Tibial nerve (tissue), 4 donors: ENCODE measurements around the gene ALDH8A1. TPM values are rescaled to one million over a fixed set of nuclear protein-coding genes. Genes with fewer than 3 reads are reported as not detected.

Source experiments
- DNase-seq, 2 donors: peaks; one replicate each; pipeline ENCODE4 v3.0.0-alpha.2; 2019; ENCODE audit warnings: low spot score in 2 of 2
- H3K27ac ChIP-seq, 4 donors: fragments of 200-600 bp; sonication (generic) in 3 of 4; one replicate each; pipeline ENCODE4 v1.5.1; 2017 to 2019; ENCODE audit warnings: mild to moderate bottlenecking in 1 of 4
- H3K27me3 ChIP-seq, 2 donors: fragments of 200-600 bp; sonication (generic) in 1 of 2; one replicate each; pipeline versions ENCODE4 v1.5.1 to v1.6.0; 2017 to 2019
- H3K36me3 ChIP-seq, 3 donors: fragments of 200-600 bp; sonication (generic); one replicate each; pipeline ENCODE4 v1.5.1; 2018 to 2019
- H3K4me1 ChIP-seq, 4 donors: fragments of 200-600 bp; sonication (generic) in 3 of 4; one replicate each; pipeline ENCODE4 v1.5.1; 2017 to 2019
- H3K4me3 ChIP-seq, 4 donors: fragments of 200-600 bp; sonication (generic) in 3 of 4; one replicate each; pipeline ENCODE4 v1.5.1; 2017 to 2019; ENCODE audit warnings: mild to moderate bottlenecking in 1 of 4, moderate library complexity in 1 of 4
- H3K9me3 ChIP-seq, 4 donors: fragments of 200-600 bp; sonication (generic) in 3 of 4; one replicate each; pipeline ENCODE4 v1.5.1; 2017 to 2019
- CTCF ChIP-seq, 5 experiments: fragments of 200-600 bp in 3 of 5; fragments of 450-650 bp in 2 of 5; sonication (generic) in 3 of 5; IDR thresholded peaks; one replicate each; pipeline ENCODE4 v1.5.1; 2016 to 2019; ENCODE audit warnings: antibody characterized with exemption in 5 of 5, mild to moderate bottlenecking in 3 of 5, moderate library complexity in 2 of 5
- EP300 ChIP-seq, 2 donors: sonication (generic); formaldehyde crosslinking; IDR thresholded peaks; one replicate each; pipeline ENCODE4 v1.6.1; 2017; ENCODE audit warnings: antibody characterized with exemption in 2 of 2, mild to moderate bottlenecking in 1 of 2
- POLR2A ChIP-seq, 2 donors: fragments of 450-650 bp; IDR thresholded peaks; one replicate each; pipeline ENCODE4 v1.6.1; 2017; ENCODE audit warnings: antibody characterized with exemption in 2 of 2, mild to moderate bottlenecking in 2 of 2, moderate library complexity in 2 of 2
- WGBS, 2 donors: methylation state at CpG; one replicate each; pipeline ENCODE4 v1.1.5; 2018; 5-methylcytosine and 5-hydroxymethylcytosine counted together
- total RNA-seq, 4 donors: library from RNA; depleted of rRNA; stranded (reverse); fragments of >200 nt; gene quantifications; one replicate each; pipeline ENCODE4 v1.1.0, GENCODE V29; 2016

The ALDH8A1 gene
- total RNA-seq, 4 donors from 2014 or later: 0.90 to 4.2 (median 2.3) TPM

DNA sequence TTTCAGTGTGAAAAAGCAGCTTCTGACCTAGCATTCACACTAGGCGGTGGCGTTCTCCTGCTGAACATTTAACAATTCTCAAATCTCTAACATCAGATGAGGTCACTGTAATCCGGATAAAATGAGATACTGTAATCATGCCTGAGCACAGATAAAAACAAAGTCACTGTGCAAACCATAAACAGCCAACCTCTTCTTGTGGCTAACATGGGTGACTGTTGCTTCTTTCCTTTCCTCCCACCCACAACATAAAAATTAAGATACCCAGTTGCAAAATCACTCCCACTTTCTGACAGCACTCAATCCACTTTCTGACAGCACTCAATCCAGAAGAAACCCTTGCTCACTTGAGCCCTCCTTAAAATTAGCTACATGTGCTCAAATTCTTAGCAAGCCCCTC lies 11.5 kb upstream of the ALDH8A1 start:
- Histone ChIP-seq H3K27ac (no peak overlapping the region), H3K9me3 (peaks cover 0 to 20% (median 8%) of the 10 kb centered on the region in 4 donors), H3K36me3 (peaks cover 0 to 76% (median 4%) of the 10 kb centered on the region in 3 donors), H3K4me3 (no peak overlapping the region), H3K4me1 (no peaks in the 10 kb centered on the region), H3K27me3 (no peaks in the 10 kb centered on the region)
- 92 to 95% methylated on average over 3 of the region's 3 CpGs for WGBS, 2 donors
- no peak for TF ChIP-seq EP300 (IDR thresholded peaks at IDR 0.05)
- TF ChIP-seq CTCF (IDR thresholded peaks at IDR 0.05): no peak
- TF ChIP-seq POLR2A (IDR thresholded peaks at IDR 0.05): no peak
- DNase-seq: no peak

DNA sequence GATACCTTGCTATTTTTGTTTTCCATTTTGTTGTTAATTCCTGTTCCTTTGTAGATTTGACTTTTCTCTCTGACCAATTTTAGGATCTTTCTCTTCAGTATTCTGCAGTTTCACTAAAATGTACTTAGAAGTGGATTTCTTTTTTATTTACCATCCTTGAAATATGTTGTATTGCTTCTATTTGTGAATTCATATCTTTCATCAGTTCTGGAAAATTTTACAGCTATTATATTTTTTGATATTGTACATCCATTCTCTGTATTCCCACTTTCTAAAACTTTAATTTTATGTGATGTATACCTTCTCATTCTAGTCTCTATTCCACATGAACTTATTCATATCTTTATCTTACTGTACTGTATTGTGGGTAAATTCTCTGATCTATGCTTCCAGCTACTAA lies 9.7 kb upstream of the ALDH8A1 start:
- TF ChIP-seq EP300 (IDR thresholded peaks at IDR 0.05): no peak
- no peak for TF ChIP-seq CTCF (IDR thresholded peaks at IDR 0.05)
- TF ChIP-seq POLR2A (IDR thresholded peaks at IDR 0.05): no peak
- no peaks in the 10 kb centered on the region for H3K27me3 ChIP-seq
- H3K4me3 ChIP-seq: no peak overlapping the region
- no peak for DNase-seq
- H3K27ac ChIP-seq: no peak overlapping the region
- H3K4me1 ChIP-seq: no peaks in the 10 kb centered on the region
- H3K36me3 ChIP-seq: peaks cover 0 to 60% (median 0%) of the 10 kb centered on the region in 3 donors
- peaks cover 0 to 20% (median 8%) of the 10 kb centered on the region in 4 donors for H3K9me3 ChIP-seq

- DNase-seq: no peak
- H3K27ac ChIP-seq: no peak overlapping the region
- 91 to 95% methylated on average over 2 of the region's 2 CpGs for WGBS, 2 donors
- TF ChIP-seq CTCF (IDR thresholded peaks at IDR 0.05): no peak
- no peak for TF ChIP-seq POLR2A (IDR thresholded peaks at IDR 0.05)
- TF ChIP-seq EP300 (IDR thresholded peaks at IDR 0.05): no peak
- H3K4me1 ChIP-seq: no peaks in the 10 kb centered on the region
- H3K9me3 ChIP-seq: peaks cover 0 to 20% (median 8%) of the 10 kb centered on the region in 4 donors
- peaks cover 0 to 32% (median 0%) of the 10 kb centered on the region in 3 donors for H3K36me3 ChIP-seq
- H3K4me3 ChIP-seq: no peak overlapping the region
- H3K27me3 ChIP-seq: no peaks in the 10 kb centered on the region
Observed at GRCh38 chr6:134956676-134957075, 6.8 kb upstream of the ALDH8A1 start.

GRCh38 chr6:134956032-134956431 lies 6.1 kb upstream of the ALDH8A1 start:
- Histone ChIP-seq H3K9me3 (peaks cover 0 to 20% (median 8%) of the 10 kb centered on the region in 4 donors), H3K27me3 (no peaks in the 10 kb centered on the region), H3K36me3 (peaks cover 0 to 25% (median 0%) of the 10 kb centered on the region in 3 donors), H3K4me3 (no peak overlapping the region), H3K27ac (no peak overlapping the region), H3K4me1 (no peaks in the 10 kb centered on the region)
- TF ChIP-seq EP300 (IDR thresholded peaks at IDR 0.05): no peak
- TF ChIP-seq CTCF (IDR thresholded peaks at IDR 0.05): no peak
- TF ChIP-seq POLR2A (IDR thresholded peaks at IDR 0.05): no peak
- DNase-seq: no peak
- WGBS, 2 donors: 88% methylated on average over 5 of the region's 5 CpGs

GRCh38 chr6:134954272-134955000 lies 4.5 kb upstream of the ALDH8A1 start:
- H3K36me3 ChIP-seq: peaks cover 0 to 9% (median 0%) of the 10 kb centered on the region in 3 donors
- no peaks in the 10 kb centered on the region for H3K4me1 ChIP-seq
- 78 to 86% methylated on average over 4 of the region's 4 CpGs for WGBS, 2 donors
- no peak for DNase-seq
- no peak overlapping the region for H3K4me3 ChIP-seq
- no peaks in the 10 kb centered on the region for H3K27me3 ChIP-seq
- no peak overlapping the region for H3K27ac ChIP-seq
- H3K9me3 ChIP-seq: peaks cover 0 to 8% (median 2%) of the 10 kb centered on the region in 4 donors
- TF ChIP-seq POLR2A (IDR thresholded peaks at IDR 0.05) (no peak), CTCF (IDR thresholded peaks at IDR 0.05) (no peak), EP300 (IDR thresholded peaks at IDR 0.05) (no peak)
